WTC11 (cell line): ENCODE measurements around the gene FAM107B. TPM values are rescaled to one million over a fixed set of nuclear protein-coding genes. Genes with fewer than 3 reads are reported as not detected.

ENCODE experiments used
- ATAC-seq: fragments of 200-7000 bp; cut with Tn5 transposase; 2 replicates; pipeline ENCODE4 v1.10.0; 2021; ENCODE audit warnings: mild to moderate bottlenecking, moderate library complexity
- CTCF ChIA-PET: fragments of 300-600 bp; sonication (Branson Sonifier 250); formaldehyde crosslinking; loops from one replicate; lab custom pipeline; 2021; ENCODE audit warnings: antibody characterized with exemption; lab: Charles Lee
- POLR2A ChIA-PET: fragments of 350-600 bp; sonication (Branson Sonifier 250); formaldehyde crosslinking; loops from one replicate; lab custom pipeline; 2021; ENCODE audit warnings: antibody characterized with exemption; lab: Charles Lee
- DNase-seq: peaks from one replicate; pipeline ENCODE4 v3.0.0; 2021; ENCODE audit warnings: low spot score
- H3K27ac Mint-ChIP-seq: 2 replicates; pipeline ENCODE4 v1.8.0; 2021; ENCODE audit warnings: mixed read lengths
- H3K27me3 Mint-ChIP-seq: 2 replicates; pipeline ENCODE4 v1.8.0; 2021; ENCODE audit warnings: low read depth, mild to moderate bottlenecking, moderate library complexity, mixed read lengths
- H3K36me3 Mint-ChIP-seq: 2 replicates; pipeline ENCODE4 v1.8.0; 2021; ENCODE audit warnings: mixed read lengths
- H3K4me1 Mint-ChIP-seq: 2 replicates; pipeline ENCODE4 v1.8.0; 2022; ENCODE audit warnings: mixed read lengths
- H3K4me3 Mint-ChIP-seq: 2 replicates; pipeline ENCODE4 v1.8.0; 2021; ENCODE audit warnings: mild to moderate bottlenecking, moderate library complexity, mixed read lengths
- H3K9me3 Mint-ChIP-seq: 2 replicates; pipeline ENCODE4 v1.8.0; 2021; ENCODE audit warnings: mixed read lengths
- ATF2 ChIP-seq: sonication (generic); formaldehyde crosslinking; IDR thresholded peaks from 2 replicates; pipeline ENCODE4 v1.8.1; 2022; ENCODE audit warnings: low read depth, missing genetic modification reagents, borderline replicate concordance
- CDX4 ChIP-seq: fragments of 250-450 bp; sonication (Bioruptor Pico); IDR thresholded peaks from 2 replicates; pipeline ENCODE4 v1.9.0; 2021; ENCODE audit warnings: moderate library complexity, mild to moderate bottlenecking, inconsistent platforms, borderline replicate concordance
- E2F4 ChIP-seq: sonication (generic); formaldehyde crosslinking; IDR thresholded peaks from 2 replicates; pipeline ENCODE4 v1.8.1; 2022; ENCODE audit warnings: low read depth, mild to moderate bottlenecking, moderate library complexity, missing genetic modification reagents, borderline replicate concordance
- GTF2I ChIP-seq: fragments of 250-450 bp; sonication (Bioruptor Pico); conservative IDR thresholded peaks from 2 replicates; pipeline ENCODE4 v1.4.0; 2021; ENCODE audit warnings: mild to moderate bottlenecking
- HMGA2 ChIP-seq: fragments of 250-450 bp; sonication (Bioruptor Pico); IDR thresholded peaks from 2 replicates; pipeline ENCODE4 v1.4.0; 2021; ENCODE audit warnings: mild to moderate bottlenecking, moderate library complexity
- HMGXB4 ChIP-seq: sonication (generic); formaldehyde crosslinking; IDR thresholded peaks from 2 replicates; pipeline ENCODE4 v1.8.1; 2023; ENCODE audit warnings: mild to moderate bottlenecking, moderate library complexity, missing genetic modification reagents
- IRF2 ChIP-seq: sonication (generic); formaldehyde crosslinking; IDR thresholded peaks from 2 replicates; pipeline ENCODE4 v1.8.0; 2022; ENCODE audit warnings: low read depth, missing genetic modification reagents, borderline replicate concordance
- JAZF1 ChIP-seq: fragments of 250-450 bp; sonication (Bioruptor Pico); IDR thresholded peaks from 2 replicates; pipeline ENCODE4 v1.9.0; 2021; ENCODE audit warnings: moderate library complexity, mild to moderate bottlenecking, inconsistent platforms
- MLX ChIP-seq: sonication (generic); formaldehyde crosslinking; IDR thresholded peaks from 2 replicates; pipeline ENCODE4 v1.8.1; 2023; ENCODE audit warnings: mild to moderate bottlenecking, missing genetic modification reagents, moderate library complexity
- PRRX2 ChIP-seq: fragments of 250-450 bp; sonication (Bioruptor Pico); IDR thresholded peaks from 2 replicates; pipeline ENCODE4 v1.8.0; 2021; ENCODE audit warnings: mild to moderate bottlenecking
- SP1 ChIP-seq: sonication (generic); formaldehyde crosslinking; conservative IDR thresholded peaks from 2 replicates; pipeline ENCODE4 v1.8.1; 2022; ENCODE audit warnings: missing genetic modification reagents
- STAT6 ChIP-seq: sonication (generic); formaldehyde crosslinking; conservative IDR thresholded peaks from 2 replicates; pipeline ENCODE4 v1.8.1; 2023; ENCODE audit warnings: mild to moderate bottlenecking, low read depth, missing genetic modification reagents, moderate library complexity
- USF1 ChIP-seq: sonication (generic); formaldehyde crosslinking; IDR thresholded peaks from 2 replicates; pipeline ENCODE4 v1.8.0; 2022; ENCODE audit warnings: mild to moderate bottlenecking, missing genetic modification reagents
- USF2 ChIP-seq: sonication (generic); formaldehyde crosslinking; IDR thresholded peaks from 2 replicates; pipeline ENCODE4 v1.8.1; 2023; ENCODE audit warnings: mild to moderate bottlenecking, missing genetic modification reagents, moderate library complexity
- ZNF416 ChIP-seq: fragments of 250-450 bp; sonication (Bioruptor Pico); IDR thresholded peaks from 2 replicates; pipeline ENCODE4 v1.9.0; 2021; ENCODE audit warnings: mild to moderate bottlenecking, inconsistent platforms
- ZNF532 ChIP-seq: fragments of 250-450 bp; sonication (Bioruptor Pico); IDR thresholded peaks from 2 replicates; pipeline ENCODE4 v1.9.0; 2021; ENCODE audit warnings: mild to moderate bottlenecking, borderline replicate concordance
- total RNA-seq: library from RNA; stranded (reverse); gene quantifications from 3 replicates; pipeline ENCODE4 v1.2.3, GENCODE V29; 2021

FAM107B gene
- total RNA-seq, 1 experiment from 2014 or later: 22.4 TPM

GRCh38 chr10:14705548-14706230, 69.0 kb downstream of the FAM107B start:
- Mint-ChIP-seq H3K4me3 (no peak overlapping the region), H3K4me1 (peaks cover 38% of the 10 kb centered on the region), H3K27me3 (no peaks in the 10 kb centered on the region; the same call in 1 of the 2 replicates), H3K9me3 (peaks cover 14% of the 10 kb centered on the region), H3K36me3 (peaks cover 3% of the 10 kb centered on the region; the same call in 1 of the 2 replicates), H3K27ac (no peak overlapping the region)
- CTCF ChIA-PET: no interaction called here
- POLR2A ChIA-PET: no interaction called here
- ATAC-seq: peak; percentile 65
- TF ChIP-seq ZNF416 (CRISPR knock-in tag) (no peak), ZNF532 (CRISPR knock-in tag) (no peak), HMGA2 (CRISPR knock-in tag) (no peak), ATF2 (no peak), SP1 (CRISPR knock-in tag) (no peak), GTF2I (no peak), HMGXB4 (CRISPR knock-in tag) (no peak), USF1 (no peak), STAT6 (CRISPR knock-in tag) (no peak), IRF2 (CRISPR knock-in tag) (no peak), JAZF1 (CRISPR knock-in tag) (no peak), MLX (CRISPR knock-in tag) (no peak), PRRX2 (no peak), E2F4 (CRISPR knock-in tag) (no peak), CDX4 (no peak), USF2 (CRISPR knock-in tag) (no peak)
- no peak for DNase-seq
